IPS-11a (cell line): ENCODE results near the gene ART1.

ENCODE experiments used
- H3K4me3 ChIP-seq: one replicate; pipeline ENCODE4 v1.5.1; 2013; ENCODE audit warnings: low read depth, low read length, control low read depth

The ART1 gene

GRCh38 chr11:3664032-3664630, 19.2 kb downstream of the ART1 start:
- H3K4me3 ChIP-seq: no peak overlapping the region

GRCh38 chr11:3665336-3666022, 20.6 kb downstream of the ART1 start:
- no peak overlapping the region for H3K4me3 ChIP-seq

GRCh38 chr11:3666023-3666530, 21.1 kb downstream of the ART1 start:
- no peak overlapping the region for H3K4me3 ChIP-seq

- H3K4me3 ChIP-seq: no peak overlapping the region
These were observed 22.5 kb downstream of the ART1 start for GRCh38 chr11:3667149-3668035.

- no peak overlapping the region for H3K4me3 ChIP-seq
These were observed 24.2 kb downstream of the ART1 start for GRCh38 chr11:3669128-3669527.

- no peak overlapping the region for H3K4me3 ChIP-seq
These were observed 24.8 kb downstream of the ART1 start for GRCh38 chr11:3669742-3670183.

GRCh38 chr11:3671334-3672254, 26.7 kb downstream of the ART1 start, which contains the start of gene CHRNA10:
Gene CHRNA10 (minus strand): TSS chr11:3671384. CDS start chr11:3671312, 72 bp downstream.
- H3K4me3 ChIP-seq: no peak within 1 kb of the TSS

- no peak overlapping the region for H3K4me3 ChIP-seq
These were observed 29.3 kb downstream of the ART1 start for GRCh38 chr11:3674189-3674588.

GRCh38 chr11:3675971-3676370, 31.0 kb downstream of the ART1 start:
- H3K4me3 ChIP-seq: no peak overlapping the region

- H3K4me3 ChIP-seq: no peak overlapping the region
These were observed 34.1 kb downstream of the ART1 start for GRCh38 chr11:3679077-3679476.

- no peak overlapping the region for H3K4me3 ChIP-seq
These were observed 38.1 kb downstream of the ART1 start for GRCh38 chr11:3683039-3683438.

GRCh38 chr11:3684129-3684818, 39.3 kb downstream of the ART1 start:
- no peak overlapping the region for H3K4me3 ChIP-seq

GRCh38 chr11:3684819-3685172, 39.9 kb downstream of the ART1 start:
- no peak overlapping the region for H3K4me3 ChIP-seq

- no peak overlapping the region for H3K4me3 ChIP-seq
These were observed 41.0 kb downstream of the ART1 start for GRCh38 chr11:3685923-3686322.

GRCh38 chr11:3686751-3687150, 41.8 kb downstream of the ART1 start:
- H3K4me3 ChIP-seq: no peak overlapping the region

GRCh38 chr11:3700410-3700809, 55.5 kb downstream of the ART1 start:
- H3K4me3 ChIP-seq: no peak overlapping the region

- H3K4me3 ChIP-seq: no peak overlapping the region
These were observed 56.0 kb downstream of the ART1 start for GRCh38 chr11:3700910-3701309.

- H3K4me3 ChIP-seq: no peak overlapping the region
These were observed 58.5 kb downstream of the ART1 start for GRCh38 chr11:3703383-3703782.

- no peak overlapping the region for H3K4me3 ChIP-seq
These were observed 62.2 kb downstream of the ART1 start for GRCh38 chr11:3707176-3707575.

GRCh38 chr11:3709977-3710376, 65.0 kb downstream of the ART1 start:
- H3K4me3 ChIP-seq: no peak overlapping the region
